ENCODE data around the gene HDAC8. TPM values are rescaled to one million over a fixed set of nuclear protein-coding genes. Genes with fewer than 3 reads are reported as not detected.

Gene HDAC8
- total RNA-seq, 1 donor from 2014 or later: 39.6 TPM

DNA sequence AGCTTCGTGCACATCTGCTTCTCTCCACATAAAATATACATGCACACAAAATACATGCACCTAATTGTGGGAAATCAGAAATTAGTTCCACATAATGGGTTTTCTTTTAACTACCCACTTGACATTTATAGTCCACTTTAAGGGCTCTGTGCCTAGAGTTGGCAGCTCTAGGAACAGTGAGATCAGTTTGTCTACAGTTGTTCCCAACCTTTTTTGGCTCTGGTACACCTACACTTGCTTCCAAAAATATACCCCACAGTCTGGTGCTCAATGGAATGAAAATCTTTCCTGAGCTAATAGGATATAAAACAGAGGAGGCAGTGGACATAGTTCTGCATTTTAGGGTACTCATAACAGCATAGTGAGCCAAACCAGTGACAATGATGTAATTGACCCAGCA is 36.1 kb downstream of the HDAC8 start:
- intact Hi-C loops (cut with micrococcal nuclease): no loop called here
- TF ChIP-seq, protein P1, sequence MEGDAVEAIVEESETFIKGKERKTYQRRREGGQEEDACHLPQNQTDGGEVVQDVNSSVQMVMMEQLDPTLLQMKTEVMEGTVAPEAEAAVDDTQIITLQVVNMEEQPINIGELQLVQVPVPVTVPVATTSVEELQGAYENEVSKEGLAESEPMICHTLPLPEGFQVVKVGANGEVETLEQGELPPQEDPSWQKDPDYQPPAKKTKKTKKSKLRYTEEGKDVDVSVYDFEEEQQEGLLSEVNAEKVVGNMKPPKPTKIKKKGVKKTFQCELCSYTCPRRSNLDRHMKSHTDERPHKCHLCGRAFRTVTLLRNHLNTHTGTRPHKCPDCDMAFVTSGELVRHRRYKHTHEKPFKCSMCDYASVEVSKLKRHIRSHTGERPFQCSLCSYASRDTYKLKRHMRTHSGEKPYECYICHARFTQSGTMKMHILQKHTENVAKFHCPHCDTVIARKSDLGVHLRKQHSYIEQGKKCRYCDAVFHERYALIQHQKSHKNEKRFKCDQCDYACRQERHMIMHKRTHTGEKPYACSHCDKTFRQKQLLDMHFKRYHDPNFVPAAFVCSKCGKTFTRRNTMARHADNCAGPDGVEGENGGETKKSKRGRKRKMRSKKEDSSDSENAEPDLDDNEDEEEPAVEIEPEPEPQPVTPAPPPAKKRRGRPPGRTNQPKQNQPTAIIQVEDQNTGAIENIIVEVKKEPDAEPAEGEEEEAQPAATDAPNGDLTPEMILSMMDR (IDR thresholded peaks at IDR 0.05): no peak
- Mint-ChIP-seq H3K36me3 (ENCODE audit: low read depth) (peaks cover 6% of the 10 kb centered on the region), H3K9me3 (no peaks in the 10 kb centered on the region), H3K27me3 (no peaks in the 10 kb centered on the region), H3K4me1 (no peaks in the 10 kb centered on the region), H3K27ac (no peak overlapping the region), H3K4me3 (no peak overlapping the region)
- ChIA-PET CTCF (no interaction called here), POLR2A (no interaction called here)
- DNase-seq: no peak
- ATAC-seq (ENCODE audit: low read depth): no peak

DNA sequence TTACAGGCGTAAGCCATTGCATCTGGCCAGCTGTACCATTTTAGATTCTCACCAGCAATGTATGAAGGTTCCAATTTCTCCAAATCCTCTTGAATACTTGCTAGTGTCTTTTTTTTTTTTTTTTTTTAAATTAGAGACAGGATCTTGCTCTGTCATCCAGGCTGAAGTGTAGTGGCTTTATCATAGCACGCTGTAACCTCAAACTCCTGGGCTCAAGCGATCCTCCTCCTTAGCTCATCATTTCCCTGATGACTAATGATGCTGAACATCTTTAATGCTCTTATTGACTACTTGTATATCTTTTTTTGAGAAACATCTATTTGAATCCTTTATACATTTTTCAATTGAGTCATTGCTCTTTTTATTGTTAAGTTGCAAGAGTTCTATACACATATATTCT is 40.3 kb downstream of the HDAC8 start:
- Mint-ChIP-seq H3K4me3 (no peak overlapping the region), H3K4me1 (peaks cover 7% of the 10 kb centered on the region), H3K27ac (no peak overlapping the region), H3K9me3 (no peaks in the 10 kb centered on the region), H3K36me3 (ENCODE audit: low read depth) (peaks cover 5% of the 10 kb centered on the region), H3K27me3 (no peaks in the 10 kb centered on the region)
- ChIA-PET CTCF (no interaction called here), POLR2A (no interaction called here)
- TF ChIP-seq, protein P1 (IDR thresholded peaks at IDR 0.05): no peak
- intact Hi-C loops (cut with micrococcal nuclease): no loop called here
- DNase-seq (no peak), ATAC-seq (ENCODE audit: low read depth) (no peak)

DNA sequence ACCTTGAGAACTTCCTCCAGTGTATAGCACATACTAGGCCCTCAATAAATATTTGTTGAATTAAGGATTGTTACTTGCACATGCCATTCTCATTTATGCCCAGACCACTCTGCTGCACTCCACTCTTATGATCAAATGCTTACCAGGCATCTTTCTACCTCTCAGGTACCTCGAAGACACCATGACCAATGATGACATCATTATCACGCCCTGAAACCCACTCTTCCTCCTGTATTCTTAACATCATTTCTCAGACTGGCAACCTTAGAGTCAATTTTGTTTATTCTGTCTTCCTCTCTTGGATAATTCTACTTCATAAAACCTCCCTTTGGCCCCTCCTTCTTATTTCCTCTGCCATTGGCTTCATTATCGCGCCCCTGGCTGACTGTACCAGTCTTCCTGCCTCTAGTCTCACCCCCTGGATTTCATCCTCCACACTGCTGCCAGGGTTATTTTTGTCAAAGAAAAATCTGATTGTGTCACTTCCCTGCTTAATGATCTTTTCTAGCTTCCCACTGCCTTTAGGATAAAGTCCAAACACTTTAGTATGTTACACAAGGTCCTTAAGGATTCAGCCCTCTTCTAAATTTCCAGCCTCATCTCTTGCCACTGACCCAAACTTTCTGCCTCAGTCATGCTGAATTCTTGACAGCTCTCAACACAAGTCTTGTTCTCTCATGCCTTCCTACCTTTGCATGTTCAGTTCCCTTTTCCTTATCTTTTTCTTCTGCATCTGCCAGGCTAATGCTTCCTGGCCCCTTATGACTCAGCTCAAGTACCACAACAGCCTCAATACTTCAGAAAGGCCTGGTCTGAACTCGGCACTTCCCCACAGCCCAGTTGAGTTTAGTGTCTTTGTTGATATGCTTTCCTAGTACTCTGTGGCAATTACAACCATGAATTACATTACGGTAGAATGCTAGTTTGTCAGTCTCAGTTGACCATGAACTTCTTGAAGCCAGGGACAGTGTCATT is 45.8 kb downstream of the HDAC8 start:
- H3K4me1 Mint-ChIP-seq: peaks cover 22% of the 10 kb centered on the region
- DNase-seq (no peak), ATAC-seq (ENCODE audit: low read depth) (no peak)
- no peaks in the 10 kb centered on the region for H3K27me3 Mint-ChIP-seq
- POLR2A ChIA-PET: no interaction called here
- H3K36me3 Mint-ChIP-seq (ENCODE audit: low read depth): peaks cover 8% of the 10 kb centered on the region
- H3K4me3 Mint-ChIP-seq: peak overlapping the region; percentile 3
- TF ChIP-seq, protein P1 (IDR thresholded peaks at IDR 0.05): no peak
- H3K9me3 Mint-ChIP-seq: no peaks in the 10 kb centered on the region
- intact Hi-C loops (cut with micrococcal nuclease): no loop called here
- H3K27ac Mint-ChIP-seq: peak overlapping the region; percentile 65
- CTCF ChIA-PET: no interaction called here

DNA sequence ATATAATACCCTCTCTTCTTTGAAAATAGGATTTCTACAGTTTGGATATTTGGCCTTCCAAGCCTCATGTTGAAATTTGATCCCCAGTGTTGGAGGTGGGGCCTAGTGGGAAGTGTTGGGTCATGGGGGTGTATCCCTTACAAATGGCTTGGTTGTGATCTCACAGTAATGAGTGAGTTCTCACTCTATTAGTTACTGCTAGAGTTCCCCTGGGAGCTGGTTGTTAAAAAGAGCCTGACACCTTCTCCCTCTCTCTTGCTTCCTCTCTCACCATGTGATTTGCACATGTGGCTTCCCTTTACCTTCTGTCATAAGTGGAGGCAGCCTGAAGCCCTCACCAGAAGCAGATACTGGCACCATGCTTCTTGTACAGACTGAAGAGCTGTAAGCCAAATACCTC is 73.9 kb downstream of the HDAC8 start:
- ATAC-seq (ENCODE audit: low read depth): peak; percentile 57
- intact Hi-C loops (cut with micrococcal nuclease): no loop called here

DNA sequence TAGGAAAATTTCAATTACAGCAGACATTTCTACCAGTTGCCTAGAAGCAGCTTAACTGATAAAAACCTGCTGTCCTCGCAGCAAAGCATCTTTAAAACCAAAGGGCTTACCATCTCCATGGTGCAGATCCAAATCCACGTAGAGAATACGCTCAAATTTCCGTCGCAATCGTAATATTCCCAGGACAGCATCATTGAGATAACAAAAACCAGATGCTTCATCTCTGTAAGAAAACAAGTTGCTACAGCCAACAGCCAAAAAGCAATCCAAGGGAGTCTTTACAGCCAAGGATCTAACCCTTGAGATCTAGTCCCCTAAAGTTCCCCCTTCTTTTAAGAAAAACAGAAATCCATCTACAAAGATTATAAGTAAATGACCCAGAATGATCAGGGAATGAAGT is 77.6 kb downstream of the HDAC8 start:
- CTCF ChIA-PET: no interaction called here
- POLR2A ChIA-PET: no interaction called here
- H3K4me1 Mint-ChIP-seq: peaks cover 23% of the 10 kb centered on the region
- H3K9me3 Mint-ChIP-seq: peaks cover 2% of the 10 kb centered on the region
- no peak for ATAC-seq (ENCODE audit: low read depth)
- H3K36me3 Mint-ChIP-seq (ENCODE audit: low read depth): peaks cover 30% of the 10 kb centered on the region
- intact Hi-C loops (cut with micrococcal nuclease): no loop called here
- TF ChIP-seq, protein P1 (IDR thresholded peaks at IDR 0.05): no peak
- no peak overlapping the region for H3K27ac Mint-ChIP-seq
- H3K4me3 Mint-ChIP-seq: no peak overlapping the region
- DNase-seq: no peak
- H3K27me3 Mint-ChIP-seq: no peaks in the 10 kb centered on the region

More for the DNA sequence above, 73.9 kb downstream of the HDAC8 start:
- Mint-ChIP-seq H3K9me3 (peaks cover 2% of the 10 kb centered on the region), H3K4me3 (no peak overlapping the region), H3K36me3 (ENCODE audit: low read depth) (peaks cover 19% of the 10 kb centered on the region), H3K4me1 (peaks cover 11% of the 10 kb centered on the region), H3K27ac (no peak overlapping the region), H3K27me3 (no peaks in the 10 kb centered on the region)
- POLR2A ChIA-PET: no interaction called here
- CTCF ChIA-PET: no interaction called here
- TF ChIP-seq, protein P1 (IDR thresholded peaks at IDR 0.05): no peak
- DNase-seq: no peak
